HCT116 (cell line): ENCODE measurements around the gene HTRA3. TPM values are rescaled to one million over a fixed set of nuclear protein-coding genes. Genes with fewer than 3 reads are reported as not detected.

Experiments used
- ATAC-seq: fragments of 200-7000 bp; cut with Tn5 transposase; 2 replicates; pipeline ENCODE4 v1.9.1; 2020; ENCODE audit warnings: mild to moderate bottlenecking, moderate library complexity
- BruUV-seq: library from RNA; stranded (reverse); fragments of 400-500 nt; replicated peaks from 2 replicates; lab custom pipeline; 2021; lab: Mats Ljungman, UMichigan
- CTCF ChIA-PET: fragments of 300-600 bp; sonication (Branson Sonifier 250); formaldehyde crosslinking; loops from one replicate; lab custom pipeline; 2021; ENCODE audit warnings: antibody characterized with exemption; lab: Charles Lee
- POLR2A ChIA-PET: fragments of 300-600, 350-600 bp; sonication (Branson Sonifier 250); formaldehyde crosslinking; loops from one replicate; lab custom pipeline; 2021; ENCODE audit warnings: antibody characterized with exemption; lab: Charles Lee
- RAD21 ChIA-PET, 2 experiments: fragments of 300-600 bp; sonication (Branson Sonifier 250); formaldehyde crosslinking; loops; one replicate each; lab custom pipeline; 2023; ENCODE audit warnings: low total read pairs in 2 of 2; ENCODE audit not compliant: uncharacterized antibody in 2 of 2, unreplicated experiment in 2 of 2, low non-redundant PET in 1 of 2; lab: Charles Lee
- DNase-seq: peaks from one replicate; pipeline ENCODE4 v3.0.0-alpha.2; 2010; ENCODE audit warnings: low read depth, low spot score
- H2AFZ ChIP-seq: fragments of 200-600 bp; shearing (Covaris generic), sonication (generic); 2 replicates; pipeline ENCODE4 v1.6.1; 2017; ENCODE audit warnings: low read depth, mixed run types, mixed read lengths, antibody characterized with exemption, low read length; ENCODE audit not compliant: poor library complexity, severe bottlenecking
- H3K27ac ChIP-seq: 2 replicates; pipeline ENCODE4 v1.5.1; 2012; ENCODE audit warnings: low read depth, low read length
- H3K27me3 ChIP-seq: fragments of 200-600 bp; sonication (generic); 2 replicates; pipeline ENCODE4 v1.6.1; 2016; ENCODE audit warnings: mixed run types, low read length, mixed read lengths; ENCODE audit not compliant: insufficient read depth
- H3K36me3 ChIP-seq, 2 experiments: fragments of 200-500 bp in 1 of 2; fragments of 200-600 bp in 1 of 2; sonication (Bioruptor generic) in 1 of 2; sonication (generic) in 1 of 2; 2 replicates each; pipeline versions ENCODE4 v1.5.1 to v1.6.1; 2014 to 2016; ENCODE audit warnings: low read length in 2 of 2, inconsistent platforms in 1 of 2, mixed read lengths in 1 of 2, mixed run types in 1 of 2; ENCODE audit not compliant: insufficient read depth in 2 of 2, control insufficient read depth in 1 of 2
- H3K4me1 ChIP-seq, 2 experiments: fragments of 200-600 bp in 1 of 2; sonication (generic) in 1 of 2; 2 replicates each; pipeline versions ENCODE4 v1.5.1 to v1.6.1; 2012 to 2017; ENCODE audit warnings: low read length in 2 of 2, inconsistent platforms in 1 of 2, mild to moderate bottlenecking in 1 of 2, mixed read lengths in 1 of 2, mixed run types in 1 of 2, moderate library complexity in 1 of 2; ENCODE audit not compliant: insufficient read depth in 2 of 2, control insufficient read depth in 1 of 2
- H3K4me2 ChIP-seq: fragments of 200-600 bp; sonication (generic); 2 replicates; pipeline ENCODE4 v1.6.1; 2017; ENCODE audit warnings: mixed run types, low read length, mixed read lengths
- H3K4me3 ChIP-seq, 2 experiments: fragments of 200-600 bp in 1 of 2; sonication (generic) in 1 of 2; replicated peaks in 1 of 2; 2 replicates each; pipeline ENCODE4 v1.5.1; 2011 to 2016; ENCODE audit warnings: low read length in 2 of 2, control low read depth in 1 of 2, low read depth in 1 of 2, mild to moderate bottlenecking in 1 of 2, mixed read lengths in 1 of 2, mixed run types in 1 of 2
- H3K79me2 ChIP-seq: fragments of 200-600 bp; sonication (generic); 2 replicates; pipeline ENCODE4 v1.6.1; 2017; ENCODE audit warnings: mild to moderate bottlenecking, mixed run types, low read length, moderate library complexity, mixed read lengths; ENCODE audit not compliant: insufficient read depth
- H3K9ac ChIP-seq: fragments of 200-600 bp; sonication (generic); 2 replicates; pipeline ENCODE4 v1.6.1; 2016; ENCODE audit warnings: low read length, mixed read lengths
- H3K9me2 ChIP-seq: fragments of 200-600 bp; sonication (generic), shearing (Covaris generic); 2 replicates; pipeline ENCODE4 v1.6.1; 2017; ENCODE audit warnings: mixed run types, mild to moderate bottlenecking, moderate library complexity; ENCODE audit not compliant: insufficient read depth
- H3K9me3 ChIP-seq, 2 experiments: fragments of 200-500 bp in 1 of 2; fragments of 200-600 bp in 1 of 2; sonication (Bioruptor generic) in 1 of 2; sonication (generic) in 1 of 2; 2 replicates each; pipeline ENCODE4 v1.6.1; 2014 to 2017; ENCODE audit warnings: low read length in 2 of 2, mixed read lengths in 2 of 2, inconsistent platforms in 1 of 2, low read depth in 1 of 2, mild to moderate bottlenecking in 1 of 2, mixed run types in 1 of 2, moderate library complexity in 1 of 2; ENCODE audit not compliant: control insufficient read depth in 1 of 2, insufficient read depth in 1 of 2
- H4K20me1 ChIP-seq: fragments of 200-600 bp; sonication (generic), shearing (Covaris generic); 2 replicates; pipeline ENCODE4 v1.6.1; 2017; ENCODE audit warnings: mixed run types, mild to moderate bottlenecking, moderate library complexity; ENCODE audit not compliant: insufficient read depth
- EZH2 ChIP-seq: fragments of 200-600 bp; sonication (generic); IDR thresholded peaks from 2 replicates; pipeline ENCODE4 v1.6.1; 2017; ENCODE audit warnings: antibody characterized with exemption, mixed run types
- REST ChIP-seq: IDR thresholded peaks from 2 replicates; pipeline ENCODE4 v1.6.1; 2012; ENCODE audit warnings: low read depth
- intact Hi-C: fragments of 100-400 bp; cut with micrococcal nuclease; formaldehyde crosslinking; loops from 2 replicates; pipeline ENCODE4 v1.10.0; 2022
- total RNA-seq: library from RNA; stranded (reverse); gene quantifications from one replicate; pipeline ENCODE4 v1.2.1, GENCODE V29; 2021; ENCODE audit not compliant: unreplicated experiment

The HTRA3 gene
- total RNA-seq, 1 experiment from 2014 or later: not detected

GRCh38 chr4:8279321-8280157, 10.0 kb downstream of the HTRA3 start:
- Histone ChIP-seq H3K79me2 (no peaks in the 10 kb centered on the region), H4K20me1 (no peaks in the 10 kb centered on the region), H3K4me2 (no peak overlapping the region), H3K9me3 (no peaks in the 10 kb centered on the region), H2AFZ (no peak overlapping the region), H3K4me3 (no peak overlapping the region), H3K27me3 (no peaks in the 10 kb centered on the region), H3K9me2 (no peaks in the 10 kb centered on the region), H3K9ac (no peak overlapping the region), H3K36me3 (no peaks in the 10 kb centered on the region)
- DNase-seq: no peak
- no TSS peak for BruUV-seq
- ChIA-PET POLR2A (no interaction called here), RAD21 (no interaction called here), CTCF (interaction anchor here (1.0 kb wide), 1 partner anchor 13 kb away, joined by 4 read pairs; no protein-coding TSS in a partner anchor)
- intact Hi-C loops: no loop called here
- ATAC-seq: no peak
- TF ChIP-seq REST (no peak), EZH2 (no peak)
- TF ChIP-seq, all 23 proteins: peak for 0
- Histone ChIP-seq H3K4me1 (peaks cover 0 to 11% of the 10 kb centered on the region in 2 experiments; a peak in 2 of 4 replicates), H3K27ac (no peak overlapping the region)
